NCI-H2107 (cell line): ENCODE data around the gene TC2N.
"Not testable (repeated sequence)": the region's sequence is repeated elsewhere in the genome, so short reads cannot be mapped to it uniquely, and the experiment has no call there.

Experiments used
- DNase-seq: peaks from one replicate; lab custom pipeline; 2025; lab: John Stamatoyannopoulos, UW

TC2N gene

GRCh38 chr14:91753501-91754128 is 113.7 kb downstream of the TC2N start:
- DNase-seq = no peak

- DNase-seq = no peak
Observed at GRCh38 chr14:91752961-91753360, 114.4 kb downstream of the TC2N start.

GRCh38 chr14:91751719-91752118 is 115.6 kb downstream of the TC2N start:
- no peak for DNase-seq

- no peak for DNase-seq
Observed at GRCh38 chr14:91750634-91751198, 116.6 kb downstream of the TC2N start.

GRCh38 chr14:91749868-91750267 is 117.5 kb downstream of the TC2N start:
- DNase-seq = no peak

GRCh38 chr14:91748049-91748448 is 119.3 kb downstream of the TC2N start:
- no peak for DNase-seq

GRCh38 chr14:91745344-91745743 is 122.0 kb downstream of the TC2N start:
- DNase-seq = no peak

- DNase-seq = no peak
Observed at GRCh38 chr14:91744068-91744480, 123.3 kb downstream of the TC2N start.

- no peak for DNase-seq
Observed at GRCh38 chr14:91743305-91743653, 124.1 kb downstream of the TC2N start.

- no peak for DNase-seq
Observed at GRCh38 chr14:91742621-91743304, 124.6 kb downstream of the TC2N start.

DNA sequence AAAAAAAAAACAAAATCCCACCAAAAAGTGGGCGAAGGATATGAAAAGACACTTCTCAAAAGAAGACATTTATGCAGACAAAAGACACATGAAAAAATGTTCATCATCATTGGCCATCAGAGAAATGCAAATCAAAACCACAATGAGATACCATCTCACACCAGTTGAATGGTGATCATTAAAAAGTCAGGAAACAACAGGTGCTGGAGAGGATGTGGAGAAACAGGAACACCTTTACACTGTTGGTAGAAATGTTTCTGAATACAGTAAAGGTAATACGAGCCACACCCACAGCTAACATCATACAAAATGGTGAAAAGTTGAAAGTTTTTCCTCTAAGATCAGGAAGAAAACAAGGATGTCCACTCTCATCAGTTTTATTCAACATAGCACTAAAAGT is 127.5 kb downstream of the TC2N start:
- not testable (repeated sequence) for DNase-seq

DNA sequence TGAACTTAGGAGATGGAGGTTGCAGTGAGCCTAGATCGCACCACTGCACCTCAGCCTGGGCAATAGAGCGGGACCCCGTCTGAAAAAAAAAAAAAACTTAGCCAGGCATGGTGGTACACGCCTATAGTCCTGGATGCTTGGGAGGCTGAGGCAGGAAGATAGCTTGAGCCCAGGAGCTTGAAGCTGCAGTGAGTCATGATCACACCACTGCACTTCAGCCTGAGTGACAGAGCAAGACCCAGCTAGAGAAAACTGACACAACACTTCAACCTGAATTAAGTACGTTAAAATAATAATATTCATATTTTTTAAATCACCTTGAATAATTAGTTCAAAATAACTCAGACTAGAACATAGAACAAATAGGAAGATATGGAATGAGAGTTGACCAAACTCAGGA is 129.7 kb downstream of the TC2N start:
- DNase-seq = no peak

DNA sequence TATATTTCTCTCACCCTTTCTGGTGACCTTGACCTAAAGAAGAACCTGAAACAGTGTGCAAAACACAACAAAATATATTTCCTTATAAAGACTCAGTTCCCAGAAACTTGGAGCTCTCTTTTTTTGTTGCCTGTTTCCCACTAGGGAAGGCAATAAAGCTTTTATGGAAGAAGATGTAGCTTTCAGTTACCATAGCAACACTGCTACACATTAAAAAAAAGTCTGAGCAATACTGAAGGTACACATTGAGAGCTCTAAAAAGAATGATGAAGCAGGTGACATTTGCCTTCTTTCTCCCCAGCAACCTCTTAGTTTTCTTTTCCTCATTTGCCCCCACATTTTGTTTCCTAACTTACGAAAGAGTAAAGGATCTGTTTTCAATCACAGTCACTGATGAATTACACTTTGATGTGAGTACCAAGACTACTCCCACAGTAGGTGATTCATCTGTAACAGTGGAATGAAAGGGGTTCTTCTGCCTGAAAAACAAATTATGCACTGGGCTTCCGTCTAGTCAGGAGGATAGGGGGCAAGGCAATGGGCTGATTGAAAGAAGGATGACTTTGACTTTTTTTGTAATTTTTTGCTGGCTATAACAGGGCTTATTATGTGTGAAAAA is 134.4 kb downstream of the TC2N start:
- DNase-seq = no peak

- DNase-seq = no peak
Observed at GRCh38 chr14:91732439-91732838, 134.9 kb downstream of the TC2N start.

DNA sequence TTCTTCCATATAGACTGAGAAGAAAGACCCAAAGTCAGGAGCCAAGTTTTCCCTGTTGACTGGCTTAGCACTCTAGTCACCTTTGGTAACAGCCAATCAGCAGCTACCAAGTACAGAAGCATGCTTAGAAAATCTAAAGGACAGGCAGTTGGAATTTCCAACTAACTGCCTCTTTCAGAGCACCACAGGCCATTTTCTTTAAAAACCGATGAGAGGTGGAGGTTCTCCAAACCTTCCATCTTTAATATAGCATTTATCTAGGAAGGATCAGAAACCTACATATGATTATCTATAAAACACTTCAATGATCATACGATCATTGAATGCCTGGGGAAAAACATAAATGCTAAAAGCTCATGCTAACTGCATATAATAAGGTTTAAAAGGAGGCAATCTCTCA is 135.3 kb downstream of the TC2N start, which contains the start of gene CATSPERB:
Gene CATSPERB (minus strand): TSS at position 101 of the 400 bp plus-strand sequence. CDS start 2,607 bp downstream, outside the sequence.
- no peak for DNase-seq

DNA sequence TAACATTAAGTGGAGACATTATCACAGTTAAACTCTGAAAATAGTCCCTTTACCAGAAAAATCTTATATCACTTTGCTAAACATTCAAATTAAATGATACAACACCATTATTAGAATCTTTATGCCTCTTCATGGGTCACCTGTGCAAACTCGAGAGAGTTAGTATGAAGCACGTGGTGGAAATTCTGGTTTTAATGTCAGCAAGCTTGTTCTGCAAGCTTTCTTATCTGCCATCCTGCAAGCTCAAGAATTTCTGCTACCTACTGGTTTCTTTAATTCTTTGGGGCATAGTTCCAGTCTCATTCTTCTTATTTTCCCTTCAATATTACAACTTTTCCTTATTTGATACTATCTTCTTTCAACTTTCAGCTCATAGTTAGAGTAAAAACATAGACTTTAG is 136.3 kb downstream of the TC2N start:
- DNase-seq = no peak

- no peak for DNase-seq
Observed at GRCh38 chr14:91729756-91730155, 137.6 kb downstream of the TC2N start.
